ENCODE measurements around the gene CELF4. TPM values are rescaled to one million over a fixed set of nuclear protein-coding genes. Genes with fewer than 3 reads are reported as not detected.
A peak's percentile ranks its signal among the peaks of the same experiment; 100 is the strongest.

The CELF4 gene
- polyA plus RNA-seq, 10 donors, result 0.57 to 1.8 (median 1.1) TPM

GRCh38 chr18:37494406-37494805 lies 71.2 kb downstream of the CELF4 start:
- DNase-seq, result no peak

GRCh38 chr18:37493352-37493935 lies 72.2 kb downstream of the CELF4 start:
- DNase-seq, result no peak

GRCh38 chr18:37492952-37493351 lies 72.6 kb downstream of the CELF4 start:
- DNase-seq, result no peak

GRCh38 chr18:37491526-37491925 lies 74.1 kb downstream of the CELF4 start:
- DNase-seq, result no peak

- no peak for DNase-seq
Observed at GRCh38 chr18:37489998-37490397, 75.6 kb downstream of the CELF4 start.

- no peak for DNase-seq
Observed at GRCh38 chr18:37489011-37489410, 76.6 kb downstream of the CELF4 start.

GRCh38 chr18:37487400-37487867 lies 78.2 kb downstream of the CELF4 start:
- peak in 1 of 3 donors; percentile 53 for DNase-seq

GRCh38 chr18:37486848-37487247 lies 78.8 kb downstream of the CELF4 start:
- DNase-seq, result no peak

GRCh38 chr18:37484983-37485834 lies 80.4 kb downstream of the CELF4 start:
- no peak for DNase-seq

- DNase-seq, result no peak
Observed at GRCh38 chr18:37483984-37484819, 81.4 kb downstream of the CELF4 start.

GRCh38 chr18:37483221-37483971 lies 82.2 kb downstream of the CELF4 start:
- peak; percentile 21 to 64 (median 43) for DNase-seq

GRCh38 chr18:37482433-37482832 lies 83.2 kb downstream of the CELF4 start:
- no peak for DNase-seq

- no peak for DNase-seq
Observed at GRCh38 chr18:37482002-37482401, 83.6 kb downstream of the CELF4 start.

GRCh38 chr18:37481491-37481890 lies 84.1 kb downstream of the CELF4 start:
- DNase-seq, result no peak

- DNase-seq, result no peak
Observed at GRCh38 chr18:37481072-37481471, 84.5 kb downstream of the CELF4 start.

- no peak for DNase-seq
Observed at GRCh38 chr18:37476611-37477295, 88.8 kb downstream of the CELF4 start.

GRCh38 chr18:37476182-37476581 lies 89.4 kb downstream of the CELF4 start:
- DNase-seq, result no peak

- DNase-seq, result no peak
Observed at GRCh38 chr18:37473195-37473840, 92.3 kb downstream of the CELF4 start.

GRCh38 chr18:37471637-37472036 lies 94.0 kb downstream of the CELF4 start:
- no peak for DNase-seq

GRCh38 chr18:37470986-37471385 lies 94.6 kb downstream of the CELF4 start:
- no peak for DNase-seq

Data from muscle of back (tissue), 11 donors.